Astrocyte (in vitro differentiated cells and primary cell): ENCODE results near the gene B3GALT6. TPM values are rescaled to one million over a fixed set of nuclear protein-coding genes. Genes with fewer than 3 reads are reported as not detected.

Source experiments
- DNase-seq: peaks from one replicate; pipeline ENCODE4 v3.0.0-alpha.2; 2010; ENCODE audit warnings: low read depth
- FAIRE-seq: peaks from 2 replicates; lab custom pipeline; 2011; peaks lifted over from hg19 to GRCh38; lab: Jason Lieb, UNC
- H2AFZ ChIP-seq: 2 replicates; pipeline ENCODE4 v1.6.0; 2012; ENCODE audit warnings: low read depth, low read length, inconsistent platforms
- H3K27ac ChIP-seq: 2 replicates; pipeline ENCODE4 v1.5.1; 2011; ENCODE audit warnings: low read depth, low read length, inconsistent platforms
- H3K27me3 ChIP-seq: 2 replicates; pipeline ENCODE4 v1.6.0; 2011; ENCODE audit warnings: low read length, inconsistent platforms; ENCODE audit not compliant: insufficient read depth
- H3K36me3 ChIP-seq: 2 replicates; pipeline ENCODE4 v1.5.1; 2011; ENCODE audit warnings: low read length, inconsistent platforms; ENCODE audit not compliant: insufficient read depth
- H3K4me1 ChIP-seq: 2 replicates; pipeline ENCODE4 v1.5.1; 2011; ENCODE audit warnings: low read length, inconsistent platforms; ENCODE audit not compliant: insufficient read depth
- H3K4me2 ChIP-seq: 2 replicates; pipeline ENCODE4 v1.6.0; 2012; ENCODE audit warnings: low read length, inconsistent platforms
- H3K4me3 ChIP-seq: 2 replicates; pipeline ENCODE4 v1.5.1; 2011; ENCODE audit warnings: low read depth, mild to moderate bottlenecking, low read length, inconsistent platforms; ENCODE audit not compliant: insufficient read depth
- H3K79me2 ChIP-seq: 2 replicates; pipeline ENCODE4 v1.6.0; 2012; ENCODE audit warnings: mild to moderate bottlenecking, low read length, inconsistent platforms; ENCODE audit not compliant: insufficient read depth
- H3K9ac ChIP-seq: 2 replicates; pipeline ENCODE4 v1.6.0; 2012; ENCODE audit warnings: mild to moderate bottlenecking, low read length, inconsistent platforms
- H3K9me3 ChIP-seq: 2 replicates; pipeline ENCODE4 v1.5.1; 2012; ENCODE audit warnings: low read depth, mild to moderate bottlenecking, low read length, inconsistent platforms; ENCODE audit not compliant: insufficient read depth
- H4K20me1 ChIP-seq: 2 replicates; pipeline ENCODE4 v1.6.0; 2012; ENCODE audit warnings: low read length, inconsistent platforms; ENCODE audit not compliant: insufficient read depth
- H3K27ac Mint-ChIP-seq: one replicate; pipeline ENCODE4 v1.8.0; 2021; ENCODE audit warnings: mild to moderate bottlenecking, mixed read lengths; ENCODE audit not compliant: unreplicated experiment
- H3K27me3 Mint-ChIP-seq: one replicate; pipeline ENCODE4 v1.8.0; 2021; ENCODE audit warnings: low read depth, mixed read lengths; ENCODE audit not compliant: unreplicated experiment
- H3K36me3 Mint-ChIP-seq: one replicate; pipeline ENCODE4 v1.8.0; 2021; ENCODE audit warnings: low read depth, mixed read lengths; ENCODE audit not compliant: unreplicated experiment
- H3K4me1 Mint-ChIP-seq: one replicate; pipeline ENCODE4 v1.8.0; 2021; ENCODE audit warnings: low read depth, mixed read lengths; ENCODE audit not compliant: unreplicated experiment
- H3K4me3 Mint-ChIP-seq: one replicate; pipeline ENCODE4 v1.8.0; 2021; ENCODE audit warnings: mild to moderate bottlenecking, moderate library complexity, mixed read lengths; ENCODE audit not compliant: unreplicated experiment
- H3K9me3 Mint-ChIP-seq: one replicate; pipeline ENCODE4 v1.8.0; 2021; ENCODE audit warnings: mild to moderate bottlenecking, mixed read lengths; ENCODE audit not compliant: unreplicated experiment
- CTCF ChIP-seq: IDR thresholded peaks from 2 replicates; pipeline ENCODE4 v1.5.1; 2011; ENCODE audit warnings: low read depth, mild to moderate bottlenecking, inconsistent platforms, low read length, moderate library complexity; ENCODE audit not compliant: insufficient read depth
- EZH2 ChIP-seq: IDR thresholded peaks from 2 replicates; pipeline ENCODE4 v1.6.1; 2012; ENCODE audit warnings: mild to moderate bottlenecking, low read length, inconsistent platforms; ENCODE audit not compliant: insufficient read depth
- total RNA-seq: library from RNA; stranded (reverse); gene quantifications from 2 replicates; pipeline ENCODE4 v1.2.1, GENCODE V29; 2021

B3GALT6 gene
- total RNA-seq, 1 donor from 2014 or later, result 22.4 TPM

- Histone ChIP-seq H3K4me2 (no peak overlapping the region), H3K36me3 (peaks cover 2% of the 10 kb centered on the region), H3K4me1 (no peaks in the 10 kb centered on the region), H3K9me3 (no peaks in the 10 kb centered on the region), H3K79me2 (peaks cover 5% of the 10 kb centered on the region), H4K20me1 (peaks cover 24% of the 10 kb centered on the region), H2AFZ (no peak overlapping the region), H3K27me3 (no peaks in the 10 kb centered on the region), H3K27ac (no peak overlapping the region), H3K9ac (no peak overlapping the region), H3K4me3 (no peak overlapping the region)
- DNase-seq (no peak), FAIRE-seq (no peak)
- H3K4me1 Mint-ChIP-seq, result peaks cover 2% of the 10 kb centered on the region
- H3K9me3 Mint-ChIP-seq, result no peaks in the 10 kb centered on the region
- peaks cover 8% of the 10 kb centered on the region for H3K36me3 Mint-ChIP-seq
- H3K27me3 Mint-ChIP-seq, result no peaks in the 10 kb centered on the region
- TF ChIP-seq EZH2 (no peak), CTCF (no peak)
- peak overlapping the region; percentile 64 for H3K27ac Mint-ChIP-seq
- no peak overlapping the region for H3K4me3 Mint-ChIP-seq
Measured at GRCh38 chr1:1216770-1217620, 15.0 kb upstream of the B3GALT6 start.

GRCh38 chr1:1217621-1218523 is 14.2 kb upstream of the B3GALT6 start:
- Mint-ChIP-seq H3K4me1 (peaks cover 2% of the 10 kb centered on the region), H3K36me3 (peaks cover 10% of the 10 kb centered on the region), H3K27me3 (no peaks in the 10 kb centered on the region), H3K9me3 (no peaks in the 10 kb centered on the region), H3K27ac (no peak overlapping the region), H3K4me3 (no peak overlapping the region)
- TF ChIP-seq CTCF (no peak), EZH2 (no peak)
- Histone ChIP-seq H3K4me2 (no peak overlapping the region), H3K27ac (no peak overlapping the region), H3K4me1 (no peaks in the 10 kb centered on the region), H3K27me3 (no peaks in the 10 kb centered on the region), H3K36me3 (peaks cover 4% of the 10 kb centered on the region), H3K4me3 (no peak overlapping the region), H3K9ac (no peak overlapping the region), H4K20me1 (peaks cover 30% of the 10 kb centered on the region), H2AFZ (no peak overlapping the region), H3K79me2 (peaks cover 7% of the 10 kb centered on the region), H3K9me3 (no peaks in the 10 kb centered on the region)
- DNase-seq (no peak), FAIRE-seq (no peak)
